Liver (tissue), 9 donors: Measurements from ENCODE around the gene TRIP13. TPM values are rescaled to one million over a fixed set of nuclear protein-coding genes. Genes with fewer than 3 reads are reported as not detected.

ENCODE experiments used
- DNase-seq: peaks from one replicate; pipeline ENCODE4 v3.0.0-alpha.2; 2017; ENCODE audit warnings: low spot score
- H3K27ac ChIP-seq, 2 donors: one replicate each; pipeline ENCODE4 v1.7.0; 2013; ENCODE audit warnings: inconsistent platforms in 2 of 2, low read length in 2 of 2, control low read depth in 1 of 2, low read depth in 1 of 2, mild to moderate bottlenecking in 1 of 2
- H3K27me3 ChIP-seq, 4 donors: one replicate each; pipeline versions ENCODE4 v1.6.1 to v1.7.0; 2013; ENCODE audit warnings: low read length in 3 of 4, inconsistent platforms in 1 of 4, mild to moderate bottlenecking in 1 of 4, moderate library complexity in 1 of 4; ENCODE audit not compliant: control insufficient read depth in 4 of 4, insufficient read depth in 4 of 4
- H3K36me3 ChIP-seq, 4 donors: one replicate each; pipeline versions ENCODE4 v1.6.1 to v1.7.0; 2013; ENCODE audit warnings: low read length in 3 of 4, mild to moderate bottlenecking in 3 of 4, low read depth in 1 of 4, moderate library complexity in 1 of 4; ENCODE audit not compliant: control insufficient read depth in 4 of 4, insufficient read depth in 3 of 4
- H3K4me1 ChIP-seq, 4 donors: one replicate each; pipeline versions ENCODE4 v1.6.1 to v1.7.0; 2013; ENCODE audit warnings: low read length in 3 of 4, mild to moderate bottlenecking in 3 of 4, moderate library complexity in 1 of 4; ENCODE audit not compliant: control insufficient read depth in 4 of 4, insufficient read depth in 4 of 4
- H3K4me3 ChIP-seq, 3 donors: one replicate each; pipeline versions ENCODE4 v1.6.1 to v1.7.0; 2013; ENCODE audit warnings: low read length in 3 of 3, control low read depth in 1 of 3, low read depth in 1 of 3, mild to moderate bottlenecking in 1 of 3
- H3K9ac ChIP-seq, 2 donors: one replicate each; pipeline ENCODE4 v1.7.0; 2013; ENCODE audit warnings: low read length in 2 of 2, mild to moderate bottlenecking in 2 of 2, moderate library complexity in 2 of 2, control low read depth in 1 of 2, low read depth in 1 of 2
- H3K9me3 ChIP-seq, 4 donors: one replicate each; pipeline versions ENCODE4 v1.6.1 to v1.7.0; 2013; ENCODE audit warnings: low read length in 3 of 4; ENCODE audit not compliant: control insufficient read depth in 4 of 4
- ATF3 ChIP-seq: IDR thresholded peaks from 2 replicates; pipeline ENCODE4 v1.6.1; 2016; ENCODE audit warnings: antibody characterized with exemption
- CTCF ChIP-seq: fragments of 150-350 bp; IDR thresholded peaks from 2 replicates; pipeline ENCODE4 v1.5.1; 2017; ENCODE audit warnings: improper control_type of control experiment, low read depth, low read length; ENCODE audit not compliant: missing input control
- EGR1 ChIP-seq, 2 donors: IDR thresholded peaks; 2 replicates each; pipeline ENCODE4 v1.6.1; 2016 to 2018; ENCODE audit warnings: antibody characterized with exemption in 2 of 2, low read depth in 2 of 2
- FOXA1 ChIP-seq: IDR thresholded peaks from 2 replicates; pipeline ENCODE4 v1.6.1; 2016; ENCODE audit warnings: antibody characterized with exemption
- FOXA2 ChIP-seq: IDR thresholded peaks from 2 replicates; pipeline ENCODE4 v1.6.1; 2016; ENCODE audit warnings: antibody characterized with exemption
- GABPA ChIP-seq, 2 donors: IDR thresholded peaks in 1 of 2; conservative IDR thresholded peaks in 1 of 2; 2 replicates each; pipeline ENCODE4 v1.6.1; 2016; ENCODE audit warnings: antibody characterized with exemption in 2 of 2, mild to moderate bottlenecking in 1 of 2, moderate library complexity in 1 of 2
- HNF4A ChIP-seq, 2 donors: conservative IDR thresholded peaks; 2 replicates each; pipeline ENCODE4 v1.6.1; 2016; ENCODE audit warnings: antibody characterized with exemption in 2 of 2, mild to moderate bottlenecking in 2 of 2
- RAD21 ChIP-seq, 2 donors: IDR thresholded peaks; 2 replicates each; pipeline ENCODE4 v1.6.1; 2016; ENCODE audit warnings: antibody characterized with exemption in 2 of 2, mild to moderate bottlenecking in 2 of 2
- SP1 ChIP-seq: IDR thresholded peaks from 2 replicates; pipeline ENCODE4 v1.6.1; 2018; ENCODE audit warnings: antibody characterized with exemption, mild to moderate bottlenecking
- TAF1 ChIP-seq: conservative IDR thresholded peaks from 2 replicates; pipeline ENCODE4 v1.6.1; 2016; ENCODE audit warnings: antibody characterized with exemption, mild to moderate bottlenecking
- ZBTB33 ChIP-seq: IDR thresholded peaks from 2 replicates; pipeline ENCODE4 v1.6.1; 2016; ENCODE audit warnings: antibody characterized with exemption
- WGBS: extraction: QIAGEN DNeasy Blood & Tissue Kit; methylation state at CpG from one replicate; pipeline ENCODE4 v1.1.7; 2013; 5-methylcytosine and 5-hydroxymethylcytosine counted together
- polyA plus RNA-seq, 2 donors: library from polyadenylated mRNA; stranded (reverse) in 1 of 2; unstranded in 1 of 2; fragments of 200-250 nt in 1 of 2; fragments of >200 nt in 1 of 2; fragmentation: Nextera tagmentation in 1 of 2; extraction: Ambion mirVana in 1 of 2; gene quantifications; one replicate each; pipeline versions ENCODE4 v1.2.1 to v1.2.3, GENCODE V29; 2013 to 2015
- total RNA-seq, 2 donors: library from RNA; depleted of rRNA; stranded (reverse); fragments of >200 nt; gene quantifications; one replicate each; pipeline ENCODE4 v1.2.3, GENCODE V29; 2014
- donor health status: healthy.
- donor health status: healthy.
- donor health status: healthy.
- donor health status: healthy.
- donor health status: healthy.

TRIP13 gene
- total and polyA plus RNA-seq, 4 donors, result 0.42 to 12.4 (median 0.84) TPM

- no peak for DNase-seq
- no peaks in the 10 kb centered on the region for H3K36me3 ChIP-seq
- 84% methylated on average over 16 of the region's 16 CpGs for WGBS
- no peak overlapping the region for H3K4me3 ChIP-seq
- peaks cover 0 to 2% (median 0%) of the 10 kb centered on the region in 4 donors for H3K27me3 ChIP-seq
- H3K27ac ChIP-seq, result no peak overlapping the region
- H3K9me3 ChIP-seq, result no peaks in the 10 kb centered on the region
- TF ChIP-seq CTCF, result no peak
- TF ChIP-seq HNF4A (conservative IDR thresholded peaks at IDR 0.05), result no peak
- H3K9ac ChIP-seq, result no peak overlapping the region
- H3K4me1 ChIP-seq, result peaks cover 0 to 4% (median 2%) of the 10 kb centered on the region in 4 donors
These were observed 59.4 kb downstream of the TRIP13 start for GRCh38 chr5:951940-952596.

GRCh38 chr5:952597-953271 lies 60.0 kb downstream of the TRIP13 start:
- no peak overlapping the region for H3K27ac ChIP-seq
- H3K9ac ChIP-seq, result no peak overlapping the region
- no peak for TF ChIP-seq RAD21 (IDR thresholded peaks at IDR 0.05)
- TF ChIP-seq EGR1 (IDR thresholded peaks at IDR 0.05; ENCODE audit: low read depth in 2 of 2), result no peak
- TF ChIP-seq FOXA2, result no peak
- no peak for TF ChIP-seq SP1
- no peak for TF ChIP-seq ATF3
- no peak for TF ChIP-seq TAF1
- TF ChIP-seq ZBTB33, result no peak
- no peak for TF ChIP-seq FOXA1
- no peak for TF ChIP-seq GABPA (IDR thresholded peaks at IDR 0.05 in 1 of 2, conservative IDR thresholded peaks at IDR 0.05 in 1 of 2)
- H3K4me1 ChIP-seq, result peaks cover 0 to 10% (median 2%) of the 10 kb centered on the region in 4 donors
- 83% methylated on average over 13 of the region's 13 CpGs for WGBS
- DNase-seq, result no peak
- H3K4me3 ChIP-seq, result no peak overlapping the region
- no peaks in the 10 kb centered on the region for H3K9me3 ChIP-seq
- H3K36me3 ChIP-seq, result no peaks in the 10 kb centered on the region
- H3K27me3 ChIP-seq, result peaks cover 0 to 2% (median 0%) of the 10 kb centered on the region in 4 donors
